A549 (cell line): Measurements from ENCODE around the gene BAHCC1. TPM values are rescaled to one million over a fixed set of nuclear protein-coding genes. Genes with fewer than 3 reads are reported as not detected.

Source experiments
- ATAC-seq, 2 experiments: fragments of 200-7000 bp in 1 of 2; fragments of >200 bp in 1 of 2; cut with Nextera tagmentation in 1 of 2; cut with Tn5 transposase in 1 of 2; 3 replicates each; pipeline versions ENCODE4 v1.8.0 to v1.9.1; 2018 to 2020; ENCODE audit warnings: mild to moderate bottlenecking in 1 of 2, moderate library complexity in 1 of 2
- CTCF ChIA-PET: fragments of 300-600 bp; sonication (Branson Sonifier 250); formaldehyde crosslinking; extraction: SDS; loops from one replicate; lab custom pipeline; 2021; ENCODE audit warnings: antibody characterized with exemption, inconsistent platforms; lab: Yijun Ruan, JAX
- POLR2A ChIA-PET: fragments of 350-600 bp; formaldehyde crosslinking; extraction: SDS; loops from one replicate; lab custom pipeline; 2021; ENCODE audit warnings: antibody characterized with exemption, inconsistent platforms; lab: Yijun Ruan, JAX
- DNase-seq, 2 experiments: peaks; one replicate each; pipeline versions ENCODE4 v3.0.0 to v3.0.0-alpha.2; 2011 to 2016; ENCODE audit warnings: low read depth in 1 of 2, low spot score in 1 of 2
- FAIRE-seq: peaks from 2 replicates; lab custom pipeline; 2011; peaks lifted over from hg19 to GRCh38; lab: Jason Lieb, UNC
- H3K27ac ChIP-seq, 2 experiments: fragments of >200 bp; sonication (Bioruptor Twin); formaldehyde crosslinking; 3 replicates each; pipeline ENCODE4 v1.5.1; 2016 to 2017
- H3K4me1 ChIP-seq: fragments of >200 bp; sonication (Bioruptor Twin); formaldehyde crosslinking; 3 replicates; pipeline ENCODE4 v1.6.1; 2016
- H3K4me2 ChIP-seq: fragments of >200 bp; sonication (Bioruptor Twin); formaldehyde crosslinking; 3 replicates; pipeline ENCODE4 v1.6.1; 2016
- H3K4me3 ChIP-seq: fragments of >200 bp; sonication (Bioruptor Twin); formaldehyde crosslinking; 3 replicates; pipeline ENCODE4 v1.5.1; 2016
- H3K9me3 ChIP-seq: fragments of >200 bp; sonication (Bioruptor Twin); formaldehyde crosslinking; 3 replicates; pipeline ENCODE4 v1.6.1; 2016
- CBX2 ChIP-seq: fragments of 200-600 bp; sonication (generic); IDR thresholded peaks from 2 replicates; pipeline ENCODE4 v1.6.1; 2016; ENCODE audit warnings: low read depth, mild to moderate bottlenecking, borderline replicate concordance
- CEBPB ChIP-seq, 2 experiments: fragments of >200 bp in 1 of 2; sonication (Bioruptor Twin) in 1 of 2; formaldehyde crosslinking in 1 of 2; IDR thresholded peaks; 2 replicates each; pipeline ENCODE4 v1.6.1; 2012 to 2016
- CHD4 ChIP-seq: fragments of 200-600 bp; sonication (generic); IDR thresholded peaks from 2 replicates; pipeline ENCODE4 v1.6.1; 2016; ENCODE audit warnings: antibody characterized with exemption, mild to moderate bottlenecking, borderline replicate concordance
- EHF ChIP-seq: fragments of 250-450 bp; sonication (Bioruptor Pico); IDR thresholded peaks from 2 replicates; pipeline ENCODE4 v1.5.0; 2020; ENCODE audit warnings: mild to moderate bottlenecking
- EHMT2 ChIP-seq: fragments of 200-600 bp; sonication (generic); IDR thresholded peaks from 2 replicates; pipeline ENCODE4 v1.6.1; 2016; ENCODE audit warnings: antibody characterized with exemption, low read depth, mild to moderate bottlenecking, moderate library complexity
- FOSL2 ChIP-seq, 2 experiments: fragments of 450-650 bp in 1 of 2; fragments of >200 bp in 1 of 2; sonication (Bioruptor Twin) in 1 of 2; formaldehyde crosslinking; IDR thresholded peaks; 2 replicates each; pipeline versions ENCODE4 v1.5.0 to v1.6.1; 2016 to 2020; ENCODE audit warnings: mild to moderate bottlenecking in 1 of 2, moderate library complexity in 1 of 2
- HDAC2 ChIP-seq: fragments of 200-600 bp; sonication (generic); IDR thresholded peaks from 2 replicates; pipeline ENCODE4 v1.6.1; 2016
- HOXB5 ChIP-seq: fragments of 250-450 bp; sonication (Bioruptor Pico); IDR thresholded peaks from 2 replicates; pipeline ENCODE4 v1.5.0; 2020; ENCODE audit warnings: mild to moderate bottlenecking, moderate library complexity
- JUN ChIP-seq, 2 experiments: fragments of >200 bp; sonication (Bioruptor Twin); formaldehyde crosslinking; IDR thresholded peaks; 2 replicates in 1 of 2; 3 replicates in 1 of 2; pipeline ENCODE4 v1.6.1; 2016 to 2017
- KDM1A ChIP-seq: fragments of 200-600 bp; sonication (generic); IDR thresholded peaks from 2 replicates; pipeline ENCODE4 v1.6.1; 2016; ENCODE audit warnings: low read depth, mild to moderate bottlenecking
- KDM5A ChIP-seq: fragments of 200-600 bp; sonication (generic); IDR thresholded peaks from 2 replicates; pipeline ENCODE4 v1.6.1; 2016; ENCODE audit warnings: antibody characterized with exemption, mild to moderate bottlenecking
- MYC ChIP-seq: IDR thresholded peaks from 2 replicates; pipeline ENCODE4 v1.6.1; 2012; ENCODE audit warnings: mild to moderate bottlenecking, inconsistent platforms, low read length, improper control_type of control experiment, borderline replicate concordance
- RAD21 ChIP-seq, 2 experiments: fragments of >200 bp in 1 of 2; sonication (Bioruptor Twin) in 1 of 2; formaldehyde crosslinking in 1 of 2; IDR thresholded peaks in 1 of 2; conservative IDR thresholded peaks in 1 of 2; 2 replicates in 1 of 2; 3 replicates in 1 of 2; pipeline ENCODE4 v1.6.1; 2012 to 2018; ENCODE audit warnings: inconsistent platforms in 1 of 2
- RARB ChIP-seq: fragments of 250-450 bp; sonication (Bioruptor Pico); IDR thresholded peaks from 2 replicates; pipeline ENCODE4 v1.8.0; 2021; ENCODE audit warnings: mild to moderate bottlenecking, moderate library complexity
- RCOR1 ChIP-seq: fragments of 150-350 bp; IDR thresholded peaks from 2 replicates; pipeline ENCODE4 v1.6.1; 2014; ENCODE audit warnings: antibody characterized with exemption, low read length, low read depth
- RFX5 ChIP-seq: fragments of 450-650 bp; IDR thresholded peaks from 2 replicates; pipeline ENCODE4 v1.7.1; 2014; ENCODE audit warnings: antibody characterized with exemption, mild to moderate bottlenecking, moderate library complexity
- SMC3 ChIP-seq: fragments of >200 bp; sonication (Bioruptor Twin); formaldehyde crosslinking; IDR thresholded peaks from 3 replicates; pipeline ENCODE4 v1.6.1; 2018; ENCODE audit warnings: inconsistent platforms
- SREBF2 ChIP-seq: fragments of 450-650 bp; IDR thresholded peaks from 2 replicates; pipeline ENCODE4 v1.6.1; 2014; ENCODE audit warnings: mild to moderate bottlenecking, moderate library complexity
- TFCP2L1 ChIP-seq: fragments of 250-450 bp; sonication (Bioruptor Pico); IDR thresholded peaks from 2 replicates; pipeline ENCODE4 v1.5.0; 2021; ENCODE audit warnings: mild to moderate bottlenecking
- TP53 ChIP-seq: fragments of 250-450 bp; sonication (Bioruptor Pico); IDR thresholded peaks from 2 replicates; pipeline ENCODE4 v1.5.0; 2021; ENCODE audit warnings: mild to moderate bottlenecking, moderate library complexity
- ZC3H11A ChIP-seq: fragments of 450-650 bp; IDR thresholded peaks from 2 replicates; pipeline ENCODE4 v1.6.1; 2014; ENCODE audit warnings: antibody characterized with exemption, mild to moderate bottlenecking
- ZFP36 ChIP-seq: fragments of 450-650 bp; IDR thresholded peaks from 2 replicates; pipeline ENCODE4 v1.6.1; 2014; ENCODE audit warnings: borderline replicate concordance; ENCODE audit not compliant: partially characterized antibody
- ZNF302 ChIP-seq: fragments of 250-450 bp; sonication (Bioruptor Pico); IDR thresholded peaks from 2 replicates; pipeline ENCODE4 v1.9.0; 2021; ENCODE audit warnings: inconsistent platforms, mild to moderate bottlenecking, moderate library complexity
- ZSCAN20 ChIP-seq: fragments of 250-450 bp; sonication (Bioruptor Pico); IDR thresholded peaks from 2 replicates; pipeline ENCODE4 v1.8.0; 2022; ENCODE audit warnings: mild to moderate bottlenecking, moderate library complexity
- WGBS: methylation state at CpG from one replicate; pipeline ENCODE4 v1.1.6; 2017; ENCODE audit errors: missing lambda C conversion rate; 5-methylcytosine and 5-hydroxymethylcytosine counted together
- polyA plus RNA-seq, 4 experiments: library from polyadenylated mRNA; depleted of rRNA in 3 of 4; stranded (reverse); fragments of >200 nt; fragmentation: RNase III in 1 of 4; extraction: RNeasy Plus Mini Kit Qiagen cat#74134 plus additional on column Dnase treatment in 1 of 4; gene quantifications; 2 replicates in 3 of 4; 3 replicates in 1 of 4; pipeline ENCODE4 v1.2.3, GENCODE V29; 2011 to 2017
- TF ChIP-seq, protein P1 (sequence below): IDR thresholded peaks from 2 replicates; pipeline ENCODE4 v1.6.1; 2012
- TF ChIP-seq, protein P2 (sequence below): fragments of >200 bp; sonication (Bioruptor Twin); formaldehyde crosslinking; IDR thresholded peaks from 2 replicates; pipeline ENCODE4 v1.6.1; 2016
- TF ChIP-seq, protein P3 (sequence below): fragments of 250-450 bp; sonication (Bioruptor Pico); IDR thresholded peaks from 2 replicates; pipeline ENCODE4 v1.5.0; 2021; ENCODE audit warnings: mild to moderate bottlenecking, moderate library complexity, borderline replicate concordance
- TF ChIP-seq, protein P4 (sequence below): fragments of 450-650 bp; IDR thresholded peaks from 2 replicates; pipeline ENCODE4 v1.6.1; 2014; ENCODE audit warnings: antibody characterized with exemption
- TF ChIP-seq, protein P5 (sequence below): IDR thresholded peaks from 2 replicates; pipeline ENCODE4 v1.6.1; 2012
- TF ChIP-seq, protein P6 (sequence below): fragments of >200 bp; sonication (Bioruptor Twin); formaldehyde crosslinking; IDR thresholded peaks from 3 replicates; pipeline ENCODE4 v1.6.1; 2016

The BAHCC1 gene
- polyA plus RNA-seq, 2 of the 4 experiments (the other 2 are of a cell fraction) = 2.6 to 5.8 TPM

DNA sequence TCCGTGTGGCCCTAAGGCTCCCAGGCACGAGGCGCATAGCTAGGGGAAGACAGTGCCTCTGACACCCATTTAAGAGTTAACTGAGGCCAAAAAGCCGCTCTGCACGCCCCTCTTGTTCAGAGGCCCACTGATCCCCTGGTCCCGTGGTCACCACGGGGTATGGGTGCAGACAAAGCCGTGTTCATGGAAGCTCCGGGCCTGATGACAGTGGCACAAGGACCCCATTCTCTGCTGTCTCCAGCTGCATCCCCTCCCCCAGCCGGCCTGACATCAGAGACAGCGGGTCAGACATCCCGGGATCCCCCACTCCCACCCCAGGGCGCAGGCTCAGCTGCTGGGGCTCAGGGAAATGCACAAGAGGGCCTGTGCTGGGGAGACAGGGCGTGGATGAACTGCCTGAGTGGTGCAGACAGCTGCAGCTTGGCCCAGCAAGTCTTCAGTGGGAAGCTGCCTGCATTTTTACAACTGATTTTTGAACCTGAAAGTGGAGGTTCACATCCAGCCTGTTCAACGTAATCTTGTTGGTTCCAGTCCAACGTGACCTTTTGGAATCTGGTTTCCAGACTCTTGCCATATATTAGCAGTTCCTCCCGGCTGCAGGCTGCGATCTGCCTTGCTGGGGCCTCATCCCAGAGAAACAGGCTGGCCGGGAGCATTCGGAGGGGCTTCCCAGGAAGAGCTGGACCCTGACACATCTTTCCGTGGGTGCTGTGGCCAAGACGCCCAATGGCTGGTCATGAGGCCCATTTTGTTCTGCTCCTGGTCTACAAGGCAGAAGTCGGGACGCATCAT lies 9.7 kb upstream of the BAHCC1 start:
- POLR2A ChIA-PET = no interaction called here
- Histone ChIP-seq H3K27ac (no peak overlapping the region), H3K4me2 (no peak overlapping the region), H3K4me3 (no peak overlapping the region), H3K9me3 (no peaks in the 10 kb centered on the region), H3K4me1 (peaks cover 13% of the 10 kb centered on the region; the same call in 2 of the 3 replicates)
- CTCF ChIA-PET = interaction anchor here (0.7 to 3.0 kb wide), 9 partner anchors 13 to 99 kb away, joined by 3 to 15 read pairs (median 4); no protein-coding TSS in a partner anchor
- FAIRE-seq = no peak
- DNase-seq = no peak
- 93% methylated on average over 24 of the region's 24 CpGs for WGBS
- TF ChIP-seq CEBPB (IDR thresholded peaks at IDR 0.05) (no peak), CHD4 (no peak), RCOR1 (no peak), ZC3H11A (no peak), HDAC2 (no peak), FOSL2 (IDR thresholded peaks at IDR 0.05) (no peak), FOSL2 (CRISPR knock-in tag; IDR thresholded peaks at IDR 0.05) (no peak), RARB (CRISPR knock-in tag) (no peak), ZNF302 (CRISPR knock-in tag) (no peak), TFCP2L1 (no peak)
- TF ChIP-seq, protein P1, sequence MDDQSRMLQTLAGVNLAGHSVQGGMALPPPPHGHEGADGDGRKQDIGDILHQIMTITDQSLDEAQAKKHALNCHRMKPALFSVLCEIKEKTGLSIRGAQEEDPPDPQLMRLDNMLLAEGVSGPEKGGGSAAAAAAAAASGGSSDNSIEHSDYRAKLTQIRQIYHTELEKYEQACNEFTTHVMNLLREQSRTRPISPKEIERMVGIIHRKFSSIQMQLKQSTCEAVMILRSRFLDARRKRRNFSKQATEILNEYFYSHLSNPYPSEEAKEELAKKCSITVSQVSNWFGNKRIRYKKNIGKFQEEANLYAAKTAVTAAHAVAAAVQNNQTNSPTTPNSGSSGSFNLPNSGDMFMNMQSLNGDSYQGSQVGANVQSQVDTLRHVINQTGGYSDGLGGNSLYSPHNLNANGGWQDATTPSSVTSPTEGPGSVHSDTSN = no peak
- TF ChIP-seq, protein P2, sequence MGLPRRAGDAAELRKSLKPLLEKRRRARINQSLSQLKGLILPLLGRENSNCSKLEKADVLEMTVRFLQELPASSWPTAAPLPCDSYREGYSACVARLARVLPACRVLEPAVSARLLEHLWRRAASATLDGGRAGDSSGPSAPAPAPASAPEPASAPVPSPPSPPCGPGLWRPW = no peak
- TF ChIP-seq, protein P3, sequence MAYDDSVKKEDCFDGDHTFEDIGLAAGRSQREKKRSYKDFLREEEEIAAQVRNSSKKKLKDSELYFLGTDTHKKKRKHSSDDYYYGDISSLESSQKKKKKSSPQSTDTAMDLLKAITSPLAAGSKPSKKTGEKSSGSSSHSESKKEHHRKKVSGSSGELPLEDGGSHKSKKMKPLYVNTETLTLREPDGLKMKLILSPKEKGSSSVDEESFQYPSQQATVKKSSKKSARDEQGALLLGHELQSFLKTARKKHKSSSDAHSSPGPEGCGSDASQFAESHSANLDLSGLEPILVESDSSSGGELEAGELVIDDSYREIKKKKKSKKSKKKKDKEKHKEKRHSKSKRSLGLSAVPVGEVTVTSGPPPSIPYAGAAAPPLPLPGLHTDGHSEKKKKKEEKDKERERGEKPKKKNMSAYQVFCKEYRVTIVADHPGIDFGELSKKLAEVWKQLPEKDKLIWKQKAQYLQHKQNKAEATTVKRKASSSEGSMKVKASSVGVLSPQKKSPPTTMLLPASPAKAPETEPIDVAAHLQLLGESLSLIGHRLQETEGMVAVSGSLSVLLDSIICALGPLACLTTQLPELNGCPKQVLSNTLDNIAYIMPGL (CRISPR knock-in tag) = no peak
- TF ChIP-seq, protein P4, sequence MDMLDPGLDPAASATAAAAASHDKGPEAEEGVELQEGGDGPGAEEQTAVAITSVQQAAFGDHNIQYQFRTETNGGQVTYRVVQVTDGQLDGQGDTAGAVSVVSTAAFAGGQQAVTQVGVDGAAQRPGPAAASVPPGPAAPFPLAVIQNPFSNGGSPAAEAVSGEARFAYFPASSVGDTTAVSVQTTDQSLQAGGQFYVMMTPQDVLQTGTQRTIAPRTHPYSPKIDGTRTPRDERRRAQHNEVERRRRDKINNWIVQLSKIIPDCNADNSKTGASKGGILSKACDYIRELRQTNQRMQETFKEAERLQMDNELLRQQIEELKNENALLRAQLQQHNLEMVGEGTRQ = no peak
- TF ChIP-seq, protein P5, sequence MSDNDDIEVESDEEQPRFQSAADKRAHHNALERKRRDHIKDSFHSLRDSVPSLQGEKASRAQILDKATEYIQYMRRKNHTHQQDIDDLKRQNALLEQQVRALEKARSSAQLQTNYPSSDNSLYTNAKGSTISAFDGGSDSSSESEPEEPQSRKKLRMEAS = no peak
- TF ChIP-seq, all 56 proteins: peak for 0
- ATAC-seq = no peak

DNA sequence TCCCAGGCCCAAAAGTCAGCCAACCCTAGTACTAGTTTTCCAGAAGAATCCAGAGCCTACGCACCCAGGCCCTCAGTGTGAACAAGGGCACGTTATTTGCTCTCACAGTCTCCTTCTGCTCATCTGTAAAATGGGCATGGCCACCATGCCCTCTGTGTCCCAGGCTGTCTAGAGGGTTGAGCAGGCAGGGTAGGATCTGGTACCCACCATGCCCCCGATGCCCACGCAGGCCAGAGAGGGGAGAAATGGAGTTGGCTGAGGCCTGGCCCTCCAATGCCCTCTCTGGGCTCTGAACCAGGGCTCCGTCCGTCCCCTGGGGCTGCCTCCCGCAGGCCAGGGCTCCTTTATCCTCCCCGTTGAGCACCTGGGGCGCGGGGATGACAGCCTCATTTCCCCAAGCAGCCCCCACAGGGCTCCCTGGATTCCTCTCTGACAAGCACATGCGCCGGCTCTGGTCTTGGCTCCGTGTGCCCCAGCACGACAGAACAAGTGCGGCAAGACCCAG lies 9.1 kb upstream of the BAHCC1 start:
- FAIRE-seq = no peak
- 86% methylated on average over 13 of the region's 15 CpGs for WGBS
- POLR2A ChIA-PET = no interaction called here

More for the DNA sequence above, 9.1 kb upstream of the BAHCC1 start:
- Histone ChIP-seq H3K4me2 (peak overlapping the region; percentile 97), H3K9me3 (no peaks in the 10 kb centered on the region), H3K27ac (peak overlapping the region; percentile 84 to 94; a peak in 5 of 6 replicates), H3K4me1 (peaks cover 13% of the 10 kb centered on the region; the same call in 2 of the 3 replicates), H3K4me3 (peak overlapping the region; percentile 82)
- CTCF ChIA-PET = interaction anchor here (0.9 to 3.0 kb wide), 5 partner anchors 14 to 98 kb away, joined by 3 to 15 read pairs (median 9); no protein-coding TSS in a partner anchor
- no peak for TF ChIP-seq EHMT2
- no peak for TF ChIP-seq TFCP2L1
- no peak for TF ChIP-seq MYC
- TF ChIP-seq TP53 (CRISPR knock-in tag) = no peak
- TF ChIP-seq CBX2 = no peak
- TF ChIP-seq SMC3 = no peak
- no peak for TF ChIP-seq RCOR1
- no peak for TF ChIP-seq ZFP36
- TF ChIP-seq, protein P2 = no peak
- TF ChIP-seq SREBF2 = no peak
- TF ChIP-seq RFX5 = no peak
- TF ChIP-seq ZSCAN20 (CRISPR knock-in tag) = no peak
- no peak for TF ChIP-seq HDAC2
- TF ChIP-seq KDM5A = no peak
- TF ChIP-seq RAD21 (conservative IDR thresholded peaks at IDR 0.05 in 1 of 2, IDR thresholded peaks at IDR 0.05 in 1 of 2) = no peak
- TF ChIP-seq EHF (CRISPR knock-in tag) = no peak
- no peak for TF ChIP-seq KDM1A
- TF ChIP-seq, protein P6, sequence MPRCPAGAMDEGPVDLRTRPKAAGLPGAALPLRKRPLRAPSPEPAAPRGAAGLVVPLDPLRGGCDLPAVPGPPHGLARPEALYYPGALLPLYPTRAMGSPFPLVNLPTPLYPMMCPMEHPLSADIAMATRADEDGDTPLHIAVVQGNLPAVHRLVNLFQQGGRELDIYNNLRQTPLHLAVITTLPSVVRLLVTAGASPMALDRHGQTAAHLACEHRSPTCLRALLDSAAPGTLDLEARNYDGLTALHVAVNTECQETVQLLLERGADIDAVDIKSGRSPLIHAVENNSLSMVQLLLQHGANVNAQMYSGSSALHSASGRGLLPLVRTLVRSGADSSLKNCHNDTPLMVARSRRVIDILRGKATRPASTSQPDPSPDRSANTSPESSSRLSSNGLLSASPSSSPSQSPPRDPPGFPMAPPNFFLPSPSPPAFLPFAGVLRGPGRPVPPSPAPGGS = no peak
- no peak for TF ChIP-seq HOXB5 (CRISPR knock-in tag)
- no peak for TF ChIP-seq JUN (IDR thresholded peaks at IDR 0.05)
- DNase-seq (no peak), ATAC-seq (peak in 1 of 2 experiments; percentile 1; a peak in 1 of 6 replicates)
